GM18505 (cell line): ENCODE measurements around the gene SEMA7A.
A peak's percentile ranks its signal among the peaks of the same experiment; 100 is the strongest.

Experiments
- ATAC-seq: cut with Tn5 transposase; IDR thresholded peaks from one replicate; pipeline ENCODE4 v1.9.1; 2021; ENCODE audit not compliant: unreplicated experiment
- POLR2A ChIP-seq: IDR thresholded peaks from 4 replicates; pipeline ENCODE4 v1.6.1; 2011; ENCODE audit warnings: borderline replicate concordance; ENCODE audit not compliant: insufficient read depth, insufficient read length; ENCODE audit errors: extremely low read depth

SEMA7A gene

GRCh38 chr15:74383695-74384565 is 49.8 kb downstream of the SEMA7A start:
- peak; percentile 45 for ATAC-seq
- TF ChIP-seq POLR2A = peak; percentile 64

- TF ChIP-seq POLR2A = no peak
Measured at GRCh38 chr15:74383286-74383685, 50.5 kb downstream of the SEMA7A start.

GRCh38 chr15:74382004-74382816 is 51.5 kb downstream of the SEMA7A start:
- peak; percentile 22 for TF ChIP-seq POLR2A
- ATAC-seq = no peak

More at GRCh38 chr15:74383286-74383685, 50.5 kb downstream of the SEMA7A start:
- no peak for ATAC-seq

- ATAC-seq = no peak
- no peak for TF ChIP-seq POLR2A
Measured at GRCh38 chr15:74381481-74381880, 52.3 kb downstream of the SEMA7A start.

GRCh38 chr15:74381190-74381453 is 52.6 kb downstream of the SEMA7A start:
- no peak for TF ChIP-seq POLR2A
- no peak for ATAC-seq

GRCh38 chr15:74380361-74381189 is 53.2 kb downstream of the SEMA7A start:
- TF ChIP-seq POLR2A = no peak
- ATAC-seq = no peak

- ATAC-seq = no peak
- TF ChIP-seq POLR2A = no peak
Measured at GRCh38 chr15:74378848-74379247, 54.9 kb downstream of the SEMA7A start.

- no peak for TF ChIP-seq POLR2A
- no peak for ATAC-seq
Measured at GRCh38 chr15:74377831-74378766, 55.7 kb downstream of the SEMA7A start.

- no peak for TF ChIP-seq POLR2A
- ATAC-seq = no peak
Measured at GRCh38 chr15:74376825-74377581, 56.8 kb downstream of the SEMA7A start.

GRCh38 chr15:74376226-74376625 is 57.5 kb downstream of the SEMA7A start:
- no peak for TF ChIP-seq POLR2A
- ATAC-seq = no peak

GRCh38 chr15:74375303-74375693 is 58.5 kb downstream of the SEMA7A start:
- no peak for ATAC-seq
- no peak for TF ChIP-seq POLR2A

GRCh38 chr15:74374648-74375302 is 59.0 kb downstream of the SEMA7A start:
- no peak for TF ChIP-seq POLR2A
- ATAC-seq = peak; percentile 15
